Activated CD8-positive, alpha-beta memory T cell treated with anti-CD3 and anti-CD28 coated beads for 24 hours (primary cell): ENCODE data around the gene TRMT112.

Source experiments
- DNase-seq: peaks from one replicate; pipeline ENCODE4 v3.0.0-alpha.2; 2020

Gene TRMT112

DNA sequence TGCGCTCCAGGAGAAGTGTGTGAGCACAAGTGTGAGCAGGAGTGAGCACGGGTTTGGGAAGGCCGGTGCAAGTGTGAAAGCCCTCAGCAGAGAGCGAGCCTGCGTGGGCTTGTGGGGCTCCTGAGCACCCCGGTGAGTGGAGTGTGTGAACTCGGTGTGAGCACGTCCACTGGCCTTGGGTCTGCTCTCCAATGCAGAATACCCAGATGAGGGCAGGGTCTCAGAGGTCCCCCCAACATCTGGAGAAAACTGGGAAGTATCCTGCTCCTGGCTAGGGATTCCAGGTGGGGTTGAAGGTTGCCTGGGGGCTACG lies 10.8 kb downstream of the TRMT112 start:
- DNase-seq = no peak

DNA sequence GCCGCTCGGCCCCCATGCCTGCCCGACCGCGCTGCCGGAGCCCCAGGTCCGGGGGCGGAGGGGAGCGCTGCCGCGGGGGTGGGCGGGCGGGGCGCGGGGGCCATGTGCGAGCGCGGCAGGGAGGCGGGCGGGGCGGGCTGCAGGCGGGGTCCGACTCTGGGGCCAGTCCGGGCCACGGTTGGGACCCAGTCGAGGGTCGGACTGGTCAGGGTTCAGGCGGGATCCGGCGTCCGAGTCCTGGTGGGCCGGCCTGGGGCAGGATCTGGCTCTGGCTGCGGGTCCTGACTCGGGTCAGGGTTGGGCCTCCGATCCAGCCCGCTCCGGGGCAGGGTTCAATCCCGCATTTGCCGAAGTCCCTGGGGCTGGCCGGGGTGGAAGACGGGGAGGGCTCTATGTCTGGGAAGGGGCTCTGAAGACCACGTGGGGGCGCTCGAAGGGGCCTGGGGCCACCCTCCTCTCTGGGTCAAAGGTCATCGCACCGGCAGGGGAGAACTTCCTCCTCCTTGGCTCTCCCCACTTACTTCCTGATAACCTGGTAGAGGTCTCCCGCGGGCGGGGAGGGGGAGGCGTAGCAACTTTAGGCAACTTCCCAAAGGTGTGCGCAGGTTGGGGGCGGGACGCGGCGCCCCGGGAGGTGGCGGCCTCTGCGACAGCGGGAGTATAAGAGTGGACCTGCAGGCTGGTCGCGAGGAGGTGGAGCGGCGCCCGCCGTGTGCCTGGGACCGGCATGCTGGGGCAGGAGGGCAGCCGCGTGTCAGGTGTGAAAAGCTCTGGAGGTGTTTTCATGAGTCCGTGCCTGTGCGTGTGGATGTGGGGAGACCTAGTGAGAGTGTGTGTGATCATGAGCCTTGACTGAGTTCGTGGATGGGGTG lies 11.4 kb downstream of the TRMT112 start:
- DNase-seq = peak; percentile 89

DNA sequence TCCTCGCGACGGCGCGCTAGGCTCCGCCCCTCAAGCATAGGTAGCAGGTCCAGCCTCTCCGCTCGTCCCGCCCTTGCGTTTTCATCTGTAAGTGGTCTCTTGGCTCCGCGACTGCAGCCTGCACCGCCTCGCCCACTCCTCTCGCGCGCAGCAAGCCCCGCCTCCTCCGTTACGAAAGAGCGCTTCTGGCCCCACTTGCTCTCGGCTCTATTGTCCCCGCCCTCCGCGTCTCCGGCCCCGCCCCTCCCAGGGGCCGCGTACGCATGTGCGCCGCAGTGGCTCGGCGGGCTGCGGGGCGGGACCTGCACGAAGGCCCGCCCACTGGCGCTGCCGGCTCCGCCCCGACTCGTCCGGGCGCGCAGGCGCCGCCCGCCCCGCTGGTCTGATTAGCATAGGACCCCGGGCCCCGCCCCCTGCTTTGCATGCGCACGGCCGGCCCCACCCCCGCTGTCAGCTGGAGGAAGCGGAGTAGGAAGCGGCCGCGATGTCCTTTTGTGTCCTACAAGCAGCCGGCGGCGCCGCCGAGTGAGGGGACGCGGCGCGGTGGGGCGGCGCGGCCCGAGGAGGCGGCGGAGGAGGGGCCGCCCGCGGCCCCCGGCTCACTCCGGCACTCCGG lies 12.2 kb downstream of the TRMT112 start, which contains the start of gene ESRRA:
ESRRA (plus strand) TSS at position 450 of the 616 bp plus-strand sequence. CDS start 1,656 bp downstream, outside the sequence.
- DNase-seq = peak; percentile 99

DNA sequence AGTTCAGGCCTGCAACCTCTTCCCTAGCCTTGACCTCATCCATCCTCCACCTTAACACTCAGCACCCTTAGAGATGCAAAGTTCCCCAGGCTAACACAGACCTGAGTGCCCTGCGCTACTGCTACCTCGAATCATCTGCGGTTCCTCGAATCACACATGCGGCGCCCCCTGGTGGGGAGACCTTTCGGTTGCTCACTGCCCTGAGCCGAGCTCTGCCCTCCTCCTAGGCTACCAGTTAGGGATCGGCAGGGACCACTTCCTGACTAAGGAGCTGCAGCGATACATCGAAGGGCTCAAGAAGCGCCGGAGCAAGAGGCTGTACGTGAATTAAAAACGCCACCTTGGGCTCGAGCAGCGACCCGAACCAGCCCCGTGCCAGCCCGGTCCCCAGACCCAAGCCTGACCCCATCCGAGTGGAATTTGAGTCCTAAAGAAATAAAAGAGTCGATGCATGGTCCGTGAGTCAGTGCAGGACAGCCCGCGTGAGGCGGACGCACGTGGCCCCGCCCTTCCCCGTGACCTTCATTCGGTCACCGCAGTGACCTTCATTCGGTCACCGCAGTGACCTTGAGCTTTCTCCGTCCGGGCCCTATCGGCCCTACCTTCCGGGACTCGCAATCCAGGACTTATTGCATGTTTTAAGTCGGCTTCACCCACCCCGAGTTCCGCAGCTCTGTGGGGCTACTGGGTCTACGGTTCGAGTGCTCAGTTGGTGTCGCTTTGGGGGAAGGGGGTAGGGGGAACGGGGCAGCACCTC lies 12.9 kb downstream of the TRMT112 start:
- peak; percentile 98 for DNase-seq

DNA sequence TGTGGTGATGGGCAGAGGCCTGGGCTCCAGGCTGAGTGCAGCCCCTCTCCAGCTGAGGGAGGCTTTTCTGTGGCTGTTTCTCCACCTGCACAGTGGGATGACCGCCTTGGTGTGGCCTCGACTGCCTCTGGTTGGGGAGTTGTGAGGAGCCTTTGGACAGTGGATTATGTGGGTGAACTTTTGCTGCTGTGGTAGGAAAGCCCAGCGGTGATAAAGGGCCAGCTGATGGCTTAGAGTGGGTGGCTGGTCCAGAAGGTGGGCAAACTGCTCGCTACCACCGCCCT lies 13.4 kb downstream of the TRMT112 start:
- DNase-seq = no peak

DNA sequence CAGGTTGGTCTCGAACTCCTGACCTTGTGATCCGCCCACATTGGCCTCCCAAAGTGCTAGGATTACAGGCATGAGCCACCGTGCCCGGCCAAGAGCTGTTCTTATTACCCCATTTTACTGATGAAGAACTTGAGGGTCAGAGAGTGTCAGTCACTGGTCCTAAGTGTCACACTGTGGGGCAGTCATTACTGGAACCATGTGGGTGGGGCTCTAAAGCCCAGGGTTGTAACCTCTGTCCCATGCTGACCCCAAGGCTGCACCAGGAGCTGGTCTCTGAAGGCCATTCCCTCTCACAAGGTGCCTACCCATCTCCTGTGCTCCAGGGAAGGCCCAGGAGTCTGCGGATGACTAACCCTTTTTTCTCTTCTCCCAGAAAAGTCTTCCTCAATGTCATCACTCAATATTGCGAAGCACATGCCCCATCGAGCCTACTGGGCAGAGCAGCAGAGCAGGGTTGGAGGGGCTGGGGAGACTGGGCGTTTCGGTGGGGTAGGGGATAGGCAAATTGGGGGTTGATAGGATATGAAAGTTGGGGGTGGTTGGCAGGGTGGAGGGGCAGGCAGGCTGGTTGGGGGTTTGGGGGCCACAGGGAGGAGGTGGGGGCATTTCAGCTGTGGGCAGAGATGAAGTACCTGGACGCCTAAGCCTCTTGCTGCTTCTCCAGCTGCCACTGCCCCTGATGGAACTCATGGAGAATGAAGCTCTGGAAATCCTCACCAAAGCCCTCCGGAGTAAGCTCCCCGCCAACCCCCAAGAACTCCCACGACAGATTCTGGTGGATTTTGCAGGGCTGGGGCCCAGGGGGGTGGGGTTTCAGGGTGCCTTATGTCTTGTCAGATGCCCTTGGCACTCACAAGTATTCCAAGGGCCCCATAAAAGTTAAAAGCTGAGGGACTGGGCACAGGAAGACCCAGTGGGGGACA lies 14.0 kb downstream of the TRMT112 start:
- no peak for DNase-seq

DNA sequence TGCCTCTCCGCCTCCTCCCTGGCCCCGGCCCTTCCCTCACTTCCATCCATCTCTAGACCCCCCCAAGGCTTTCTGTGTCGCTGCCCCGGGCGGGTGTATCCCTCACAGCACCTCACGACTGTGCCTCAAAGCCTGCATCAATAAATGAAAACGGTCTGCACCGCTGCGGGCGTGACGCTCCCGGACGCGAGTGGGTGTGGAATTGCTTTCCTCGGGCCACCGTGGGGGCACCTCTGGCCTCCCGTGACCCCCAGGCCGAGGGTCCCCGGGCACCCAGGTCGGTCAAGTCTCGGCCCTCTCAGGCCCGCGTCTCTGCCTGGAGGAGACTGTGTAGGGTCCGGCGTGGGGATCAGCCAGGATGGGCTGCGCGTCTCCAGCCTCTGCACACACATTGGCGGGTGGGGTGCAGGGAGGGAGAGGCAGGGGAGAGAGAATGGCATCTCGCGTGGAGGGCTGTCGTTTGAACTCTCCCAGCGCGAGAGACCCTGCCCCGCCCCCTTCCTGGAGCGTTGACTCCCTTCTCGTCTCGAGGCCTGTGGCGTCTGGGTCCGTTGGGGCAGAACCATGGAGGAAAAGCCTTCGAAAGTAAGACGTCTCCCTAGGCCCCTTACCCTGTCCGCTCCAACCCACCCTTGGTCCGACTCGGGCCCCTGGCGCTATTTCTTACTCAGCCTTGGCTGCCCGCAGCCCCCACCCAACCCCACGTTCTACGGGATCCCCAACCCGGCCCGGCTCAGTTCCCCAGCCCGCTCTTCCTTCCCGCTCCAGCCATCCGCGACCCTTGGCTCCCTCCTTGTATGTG lies 17.3 kb downstream of the TRMT112 start, which contains the start of gene CATSPERZ:
CATSPERZ (plus strand) TSS at position 512 of the 802 bp plus-strand sequence; CDS start at position 565, 53 bp downstream.
- DNase-seq = no peak

DNA sequence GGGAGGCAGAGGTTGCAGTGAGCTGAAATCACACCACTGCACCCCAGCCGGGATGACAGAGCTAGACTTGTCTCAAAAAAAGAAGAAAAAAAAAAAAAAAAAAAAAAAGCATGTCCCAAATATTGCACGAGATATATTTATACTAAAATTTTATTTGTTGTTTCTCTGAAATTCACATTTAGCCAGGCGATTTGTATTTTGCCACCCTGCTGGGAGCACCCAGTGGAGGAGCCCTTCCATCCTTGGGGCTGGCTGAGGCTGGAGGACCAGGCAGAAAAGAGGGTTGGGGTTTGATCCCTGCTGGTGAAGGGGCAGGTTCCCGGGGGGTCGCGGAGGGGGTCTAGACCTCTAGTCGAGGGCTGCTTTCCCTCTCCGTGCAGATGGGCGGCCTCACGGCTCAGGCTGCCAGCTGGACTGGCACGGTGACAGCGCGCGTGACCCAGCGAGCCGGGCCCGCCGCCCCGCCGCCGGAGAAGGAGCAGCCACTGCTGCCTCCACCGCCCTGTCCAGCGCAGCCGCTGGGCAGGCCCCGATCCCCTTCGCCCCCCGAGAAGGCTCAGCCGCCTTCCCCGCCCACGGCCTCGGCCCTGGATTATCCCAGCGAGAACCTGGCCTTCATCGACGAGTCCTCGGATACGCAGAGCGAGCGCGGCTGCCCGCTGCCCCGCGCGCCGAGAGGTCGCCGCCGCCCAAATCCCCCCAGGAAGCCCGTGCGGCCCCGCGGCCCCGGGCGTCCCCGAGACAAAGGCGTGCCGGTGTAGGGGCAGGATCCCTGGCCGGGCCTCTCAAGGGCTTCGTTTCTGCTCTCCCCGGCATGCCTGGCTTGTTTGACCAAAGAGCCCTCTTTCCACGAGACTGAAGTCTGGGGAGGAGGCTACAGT lies 18.2 kb downstream of the TRMT112 start:
- no peak for DNase-seq

DNA sequence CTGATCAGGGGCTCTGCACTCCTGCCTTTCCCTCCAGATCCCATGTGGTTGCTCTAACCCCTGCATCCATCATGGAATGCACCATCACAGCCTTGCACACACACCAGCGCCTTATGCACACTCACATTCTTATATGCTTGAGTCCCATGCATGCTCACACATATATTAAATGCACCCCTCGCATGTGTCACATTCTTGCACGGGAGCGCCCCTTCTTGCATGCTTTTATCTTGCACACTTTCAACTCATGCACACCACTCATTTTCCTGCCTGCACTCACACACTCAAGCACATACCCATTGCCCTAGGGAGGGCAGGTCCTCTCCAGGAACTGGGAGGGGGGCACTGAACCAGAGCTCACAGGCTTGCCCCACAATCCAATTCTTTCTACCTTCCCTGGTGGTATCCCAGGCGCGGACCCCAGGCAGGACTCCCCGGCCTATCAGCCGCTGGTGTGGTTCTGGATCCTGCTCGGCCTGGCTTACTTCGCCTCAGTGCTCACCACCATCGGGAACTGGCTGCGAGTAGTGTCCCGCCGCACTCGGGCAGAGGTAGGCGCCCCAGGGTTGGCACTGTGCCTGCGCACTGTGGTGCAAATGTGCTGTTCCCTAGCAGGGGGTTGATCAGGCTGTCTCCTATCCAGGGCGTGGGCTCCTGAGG lies 19.5 kb downstream of the TRMT112 start:
- DNase-seq = no peak

DNA sequence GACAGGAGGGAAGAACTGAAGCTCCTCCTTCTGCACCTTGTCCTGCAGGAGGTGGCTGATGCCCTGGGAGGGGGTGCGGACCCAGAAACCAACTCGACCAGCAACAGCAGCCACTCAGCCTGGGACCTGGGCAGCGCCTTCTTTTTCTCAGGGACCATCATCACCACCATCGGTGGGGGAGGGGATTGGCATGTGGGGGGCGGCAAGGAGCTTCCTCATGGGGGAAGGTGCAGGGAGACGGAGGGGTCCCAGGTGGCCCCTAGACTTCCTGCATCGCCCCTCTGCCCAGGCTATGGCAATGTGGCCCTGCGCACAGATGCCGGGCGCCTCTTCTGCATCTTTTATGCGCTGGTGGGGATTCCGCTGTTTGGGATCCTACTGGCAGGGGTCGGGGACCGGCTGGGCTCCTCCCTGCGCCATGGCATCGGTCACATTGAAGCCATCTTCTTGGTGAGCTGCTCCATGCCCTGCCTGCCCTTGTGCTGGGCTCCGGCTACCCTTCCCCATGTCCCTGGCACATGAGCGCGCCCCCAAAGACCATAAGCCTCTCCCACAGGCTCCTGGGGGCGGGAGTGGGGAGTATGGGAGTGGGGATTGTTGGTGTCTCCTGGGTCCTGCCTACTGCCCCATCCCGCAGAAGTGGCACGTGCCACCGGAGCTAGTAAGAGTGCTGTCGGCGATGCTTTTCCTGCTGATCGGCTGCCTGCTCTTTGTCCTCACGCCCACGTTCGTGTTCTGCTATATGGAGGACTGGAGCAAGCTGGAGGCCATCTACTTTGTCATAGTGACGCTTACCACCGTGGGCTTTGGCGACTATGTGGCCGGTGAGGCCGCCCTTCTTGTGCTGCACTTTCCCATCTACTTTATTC lies 20.3 kb downstream of the TRMT112 start:
- no peak for DNase-seq

DNA sequence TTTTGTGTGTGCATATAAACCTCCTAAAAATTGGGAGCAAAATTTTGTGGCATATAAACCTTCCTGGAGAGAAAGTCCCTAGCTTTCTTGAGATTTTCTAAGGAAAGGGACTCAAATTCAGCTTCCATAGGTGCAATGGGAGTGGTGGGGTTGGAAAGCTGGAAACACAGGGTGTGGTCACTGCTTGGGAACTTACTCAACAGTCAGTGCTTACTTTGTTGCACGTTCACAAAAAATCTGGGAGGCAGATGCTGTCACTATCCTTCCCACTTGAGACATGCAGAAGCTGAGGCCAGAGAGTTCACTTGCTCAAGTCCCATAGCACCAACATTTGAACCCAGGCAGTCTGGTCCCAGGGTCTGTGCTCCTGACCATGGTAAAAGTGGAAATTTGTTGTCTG lies 21.1 kb downstream of the TRMT112 start:
- no peak for DNase-seq

DNA sequence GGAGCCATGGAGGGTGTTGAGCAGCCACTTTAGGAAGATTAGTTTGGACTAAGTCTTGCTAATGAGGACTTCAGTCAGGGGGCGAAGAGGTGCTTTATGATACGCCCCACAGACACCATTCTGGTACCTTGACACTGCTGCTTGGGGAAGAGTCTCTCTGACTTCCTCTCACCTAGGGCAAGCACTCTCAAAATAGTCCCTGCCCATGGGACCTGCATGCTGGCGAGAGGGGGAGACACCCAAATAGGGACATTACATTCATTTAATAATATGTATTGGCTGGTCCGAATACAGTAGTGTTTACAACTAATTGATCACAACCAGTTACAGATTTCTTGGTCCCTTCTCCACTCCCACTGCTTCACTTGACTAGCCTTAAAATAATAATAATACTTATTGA lies 21.6 kb downstream of the TRMT112 start:
- DNase-seq = no peak

DNA sequence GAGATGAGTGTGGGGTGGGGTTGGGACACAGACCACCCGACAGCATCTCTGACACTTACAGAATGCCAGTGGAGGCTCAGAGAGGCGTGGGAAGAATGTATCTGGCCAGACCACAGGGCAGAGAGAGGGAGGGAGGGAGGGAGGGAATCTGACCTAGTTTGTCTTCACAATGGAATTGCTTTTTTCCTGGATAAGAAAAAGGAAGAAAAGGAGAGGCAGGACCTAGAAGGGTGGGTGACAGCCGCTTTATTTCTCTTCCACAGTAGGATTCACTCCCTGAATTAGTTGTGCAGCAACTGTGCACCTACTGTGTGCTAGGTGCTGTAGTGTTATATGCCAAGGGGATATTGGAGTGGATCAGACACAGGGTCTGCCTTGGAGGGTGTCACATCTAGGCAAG lies 22.6 kb downstream of the TRMT112 start:
- DNase-seq = no peak

DNA sequence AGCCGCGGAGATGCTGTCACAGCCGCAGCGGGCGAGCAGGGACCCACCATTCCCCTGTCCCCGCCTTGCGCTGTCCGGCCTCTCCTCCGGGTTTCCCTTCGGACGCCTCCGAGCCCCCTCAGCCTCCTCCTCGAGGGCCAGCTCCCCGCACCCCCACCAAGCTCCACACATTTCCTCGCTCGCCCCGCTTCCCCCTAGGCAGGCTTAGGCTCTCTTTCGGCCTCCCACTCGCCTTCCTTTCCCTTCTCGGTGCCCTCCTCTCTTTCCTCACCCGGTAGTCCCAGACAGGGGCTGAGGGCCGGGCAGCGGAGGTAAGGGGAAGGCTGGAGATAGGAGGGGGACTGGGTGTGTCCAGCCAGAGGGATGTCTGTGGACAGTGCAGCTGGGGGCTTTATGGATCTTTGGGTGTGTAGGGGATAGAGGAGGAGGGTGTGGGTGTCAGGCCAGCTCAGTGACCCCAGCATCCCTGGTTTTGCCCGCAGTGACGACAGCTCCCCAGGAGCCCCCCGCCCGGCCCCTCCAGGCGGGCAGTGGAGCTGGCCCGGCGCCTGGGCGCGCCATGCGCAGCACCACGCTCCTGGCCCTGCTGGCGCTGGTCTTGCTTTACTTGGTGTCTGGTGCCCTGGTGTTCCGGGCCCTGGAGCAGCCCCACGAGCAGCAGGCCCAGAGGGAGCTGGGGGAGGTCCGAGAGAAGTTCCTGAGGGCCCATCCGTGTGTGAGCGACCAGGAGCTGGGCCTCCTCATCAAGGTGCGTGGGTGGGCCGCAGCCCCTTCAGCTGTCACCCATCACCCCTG lies 24.7 kb downstream of the TRMT112 start:
- DNase-seq = no peak

DNA sequence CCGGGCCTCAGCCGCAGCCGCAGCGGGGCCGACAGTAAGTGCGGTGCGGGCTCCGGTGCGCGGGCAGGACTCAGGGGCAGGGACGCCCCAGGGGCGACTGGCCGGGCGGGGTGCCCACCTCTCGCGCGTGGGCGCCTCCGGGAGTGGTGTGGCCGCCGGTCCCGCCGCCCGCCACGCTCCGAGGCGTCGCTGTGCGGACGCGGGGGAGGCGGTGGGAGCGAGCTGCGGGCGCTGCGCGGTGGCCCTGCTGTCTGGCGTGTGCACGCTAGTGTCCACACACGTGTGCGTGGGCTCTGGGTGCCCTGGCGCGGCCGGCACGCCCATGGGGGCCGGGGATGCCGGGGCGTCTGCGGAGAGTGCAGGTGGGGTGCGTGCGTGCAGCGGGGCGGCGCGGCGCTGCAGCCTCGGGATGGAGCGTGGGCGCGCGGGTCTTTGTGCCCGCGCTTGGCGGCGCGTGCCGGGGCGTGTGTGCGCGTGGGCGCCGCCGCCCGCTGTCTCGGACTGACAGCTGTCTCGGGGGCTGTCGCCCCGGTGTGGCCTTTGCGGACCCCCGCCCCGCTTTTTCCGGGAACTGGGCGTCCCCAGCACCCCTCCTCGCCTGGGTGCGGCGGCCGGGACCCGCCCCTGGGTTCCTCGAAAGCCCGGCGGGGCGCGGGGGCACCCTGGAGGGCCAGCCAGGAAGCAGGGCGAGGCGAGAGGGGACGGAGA lies 25.5 kb downstream of the TRMT112 start:
- DNase-seq = no peak

DNA sequence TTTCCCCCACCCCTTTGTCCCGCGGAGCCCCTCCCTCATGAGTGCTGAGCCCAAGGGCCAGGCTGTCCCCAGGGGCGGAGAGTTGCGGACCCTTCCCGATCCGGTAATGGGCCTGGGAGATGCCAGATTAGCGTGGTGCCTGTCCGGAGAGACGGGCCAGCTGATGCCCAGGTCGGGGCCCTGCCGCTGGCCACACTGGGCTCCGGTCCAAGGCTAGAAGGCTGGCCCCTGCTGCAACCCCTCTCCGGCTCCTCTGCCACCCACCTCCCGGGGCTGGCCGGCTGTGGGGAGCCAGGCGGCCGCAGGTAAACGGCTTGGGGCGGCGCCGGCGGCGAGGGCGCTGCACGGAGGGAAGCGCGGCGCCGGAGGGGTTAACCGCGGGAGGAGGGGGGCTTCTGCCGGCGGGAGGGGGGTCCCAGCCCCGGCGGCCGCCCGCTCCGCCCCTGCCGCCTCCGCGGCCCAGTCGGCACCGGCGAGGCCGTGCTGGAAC lies 26.1 kb downstream of the TRMT112 start, which contains the start of gene KCNK4:
KCNK4 (plus strand) TSS at position 41 of the 490 bp plus-strand sequence. CDS start 1,717 bp downstream, outside the sequence.
- DNase-seq = no peak
